GM12864 (cell line): Measurements from ENCODE around the gene PRR5L.

Source experiments
- DNase-seq: peaks from one replicate; pipeline ENCODE4 v3.0.0-alpha.2; 2011; ENCODE audit warnings: low read depth
- H3K4me3 ChIP-seq: 2 replicates; pipeline ENCODE4 v1.5.1; 2011; ENCODE audit warnings: mild to moderate bottlenecking, low read depth, low read length, control low read depth
- CTCF ChIP-seq: IDR thresholded peaks from 2 replicates; pipeline ENCODE4 v1.5.1; 2011; ENCODE audit warnings: low read depth, mild to moderate bottlenecking, moderate library complexity, low read length, control low read depth, inconsistent platforms; ENCODE audit errors: missing control alignments

Gene PRR5L

GRCh38 chr11:36295926-36296325 is at the start of gene PRR5L:
Gene PRR5L (plus strand): TSS chr11:36296288. CDS start chr11:36401122, 104,834 bp downstream.
- no peak within 1 kb of the TSS for H3K4me3 ChIP-seq
- no peak for TF ChIP-seq CTCF
- no peak for DNase-seq

- H3K4me3 ChIP-seq: no peak overlapping the region
- no peak for TF ChIP-seq CTCF
- DNase-seq: no peak
Measured at GRCh38 chr11:36247493-36247892, 48.6 kb upstream of the PRR5L start.

GRCh38 chr11:36248436-36248835 is 47.7 kb upstream of the PRR5L start:
- H3K4me3 ChIP-seq: no peak overlapping the region
- DNase-seq: no peak
- no peak for TF ChIP-seq CTCF

- no peak for TF ChIP-seq CTCF
- no peak for DNase-seq
- H3K4me3 ChIP-seq: no peak overlapping the region
Measured at GRCh38 chr11:36249246-36249645, 46.8 kb upstream of the PRR5L start.

- H3K4me3 ChIP-seq: no peak overlapping the region
- DNase-seq: no peak
- no peak for TF ChIP-seq CTCF
Measured at GRCh38 chr11:36251823-36252222, 44.3 kb upstream of the PRR5L start.

- no peak for DNase-seq
- TF ChIP-seq CTCF: no peak
- no peak overlapping the region for H3K4me3 ChIP-seq
Measured at GRCh38 chr11:36253238-36253637, 42.9 kb upstream of the PRR5L start.

GRCh38 chr11:36254713-36255112 is 41.4 kb upstream of the PRR5L start:
- no peak for TF ChIP-seq CTCF
- no peak for DNase-seq
- no peak overlapping the region for H3K4me3 ChIP-seq
